T47D (cell line): ENCODE data around the gene OR9K2.
"Not testable (repeated sequence)": the region's sequence is repeated elsewhere in the genome, so short reads cannot be mapped to it uniquely, and the experiment has no call there.

Experiments
- DNase-seq, 2 experiments: peaks; one replicate each; pipeline versions ENCODE4 v3.0.0 to v3.0.0-alpha.2; 2011 to 2012; ENCODE audit warnings: low read depth in 1 of 2, low spot score in 1 of 2
- JUND ChIP-seq: IDR thresholded peaks from 2 replicates; pipeline ENCODE4 v1.6.1; 2012; ENCODE audit warnings: low read depth
- in situ Hi-C: cut with HindIII; loops from 2 replicates; pipeline ENCODE4 v1.10.0; 2016; ENCODE audit warnings: low sequenced_read_pairs, low pct_unique_long_range_greater_than_20kb

Gene OR9K2

GRCh38 chr12:55126106-55126505, at the start of gene OR9K2:
Gene OR9K2 (plus strand): TSS chr12:55126406. CDS start chr12:55129835, 3,429 bp downstream.
- in situ Hi-C loops = no loop called here
- no peak for DNase-seq
- TF ChIP-seq JUND = no peak

GRCh38 chr12:55092579-55092978, 33.6 kb upstream of the OR9K2 start:
- in situ Hi-C loops = no loop called here
- DNase-seq = no peak
- no peak for TF ChIP-seq JUND

- in situ Hi-C loops = no loop called here
- DNase-seq = no peak
- no peak for TF ChIP-seq JUND
Observed at GRCh38 chr12:55112378-55112875, 13.8 kb upstream of the OR9K2 start.

- in situ Hi-C loops = no loop called here
- no peak for DNase-seq
- TF ChIP-seq JUND = no peak
Observed at GRCh38 chr12:55116152-55116551, 10.1 kb upstream of the OR9K2 start.

DNA sequence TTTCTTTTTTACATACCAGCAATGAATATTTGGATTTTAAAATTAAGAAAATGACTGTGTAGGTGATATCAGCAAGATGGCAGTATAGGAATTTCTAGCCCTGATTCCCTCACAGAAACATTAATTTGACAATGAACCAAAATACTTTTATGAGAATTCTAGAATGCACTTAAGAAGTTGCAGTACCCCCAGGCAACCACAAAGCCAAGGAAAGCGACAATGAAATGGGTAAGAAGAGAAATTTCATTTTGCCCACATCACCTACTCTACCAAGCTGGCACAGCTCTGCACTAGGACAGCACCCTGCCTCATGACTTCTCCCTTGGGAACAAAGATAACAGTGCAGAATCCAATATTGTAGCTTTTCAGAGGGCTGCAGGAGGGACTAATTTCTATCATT, 6.6 kb downstream of the OR9K2 start:
- in situ Hi-C loops = no loop called here
- no peak for TF ChIP-seq JUND
- no peak for DNase-seq

DNA sequence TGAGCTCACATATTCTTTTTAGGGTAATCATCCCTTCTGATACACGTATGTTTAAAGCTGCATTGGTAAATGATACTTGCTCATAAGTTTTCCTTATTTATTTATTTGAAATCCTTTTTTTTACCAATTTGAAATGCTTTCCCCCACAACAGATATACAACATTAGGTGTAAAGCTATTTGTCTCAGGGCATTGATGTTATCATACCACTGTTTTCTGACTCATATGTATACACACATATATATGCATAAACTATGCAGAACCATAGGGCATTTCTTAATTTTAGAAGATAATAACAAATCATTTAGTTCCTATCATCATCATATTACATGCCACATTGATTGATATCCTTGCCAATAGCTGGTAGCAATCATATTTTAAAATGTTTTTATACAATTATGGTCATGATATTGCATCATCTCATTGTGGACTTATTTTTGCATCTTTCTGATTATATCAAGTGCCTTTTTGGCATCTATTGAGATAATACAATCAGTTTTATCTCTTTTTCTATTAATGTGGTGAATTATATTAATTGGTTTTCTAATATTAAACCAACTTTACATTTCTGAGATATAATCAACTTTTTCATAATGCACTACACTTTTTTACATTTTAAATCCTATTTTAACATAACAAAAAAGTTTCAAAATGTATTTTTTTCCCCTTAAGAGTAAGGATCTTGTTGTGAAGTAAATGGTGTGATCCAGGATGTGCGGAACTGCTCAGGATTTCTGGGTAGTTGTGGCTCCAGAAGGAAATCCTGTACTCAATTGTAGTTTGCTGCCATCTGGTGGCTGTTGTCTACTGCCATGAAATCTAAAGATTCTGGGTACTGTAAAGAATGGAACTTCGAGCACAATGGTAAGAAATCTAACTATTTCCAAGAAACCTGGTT, 16.7 kb downstream of the OR9K2 start:
- in situ Hi-C loops = no loop called here
- DNase-seq = peak; percentile 37 to 78
- no peak for TF ChIP-seq JUND

GRCh38 chr12:55143566-55143870, 17.3 kb downstream of the OR9K2 start:
- in situ Hi-C loops = no loop called here
- DNase-seq = no peak
- no peak for TF ChIP-seq JUND

GRCh38 chr12:55167010-55167640, 40.9 kb downstream of the OR9K2 start:
- DNase-seq, in situ Hi-C loops: not testable (repeated sequence)

DNA sequence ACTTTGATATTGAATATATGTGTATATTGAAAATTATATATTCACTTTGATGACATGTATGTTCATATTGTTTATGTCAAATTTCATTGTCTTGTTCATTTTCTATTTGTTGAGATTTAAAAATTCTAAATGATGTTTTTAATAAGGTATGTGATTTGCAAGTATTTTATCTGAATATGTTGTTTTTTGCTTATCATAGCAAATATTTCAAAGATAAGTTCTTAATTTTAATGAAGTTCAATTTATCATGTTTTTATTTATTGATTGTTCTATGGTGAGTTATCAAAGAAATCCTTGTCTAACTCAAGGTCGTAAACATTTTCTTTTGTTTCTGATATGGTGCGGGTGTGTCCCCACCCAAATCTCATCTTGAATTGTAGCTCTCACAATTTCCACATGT, 45.2 kb downstream of the OR9K2 start:
- in situ Hi-C loops = no loop called here
- no peak for TF ChIP-seq JUND
- DNase-seq = no peak

- DNase-seq, in situ Hi-C loops: not testable (repeated sequence)
Observed at GRCh38 chr12:55171846-55172245, 45.6 kb downstream of the OR9K2 start.

GRCh38 chr12:55172686-55173085, 46.5 kb downstream of the OR9K2 start:
- DNase-seq = no peak
- in situ Hi-C loops = no loop called here
- no peak for TF ChIP-seq JUND

- TF ChIP-seq JUND = no peak
- DNase-seq = no peak
- in situ Hi-C loops = no loop called here
Observed at GRCh38 chr12:55173456-55173855, 47.2 kb downstream of the OR9K2 start.
